ENCODE results near the gene PPP6R2. TPM values are rescaled to one million over a fixed set of nuclear protein-coding genes. Genes with fewer than 3 reads are reported as not detected.
"Not testable (repeated sequence)": the region's sequence is repeated elsewhere in the genome, so short reads cannot be mapped to it uniquely, and the experiment has no call there.

Gene PPP6R2
- total RNA-seq, 8 experiments from 2014 or later = 25.1 to 75.6 (median 40.4) TPM

GRCh38 chr22:50316114-50317065, 26.7 kb upstream of the PPP6R2 start:
- in situ Hi-C loops (cut with MboI; ENCODE audit: low pct_unique_long_range_greater_than_20kb in 2 of 9, low sequenced_read_pairs in 9 of 9, unreplicated experiment in 9 of 9) = no loop called here
- H3K4me3 ChIP-seq = no peak overlapping the region
- 87 to 100% (median 94%) methylated on average over 1 to 6 of the region's 45 CpGs; no CpG with 5 or more reads in 5 of the 10 experiments for WGBS, 10 experiments
- no peak for ATAC-seq (replicated peaks in 6 of 8)
- no peak overlapping the region for H3K27ac ChIP-seq
- peaks cover 16 to 18% of the 10 kb centered on the region in 2 donors for H3K4me1 ChIP-seq (replicated peaks in 1 of 2)

GRCh38 chr22:50317178-50317577, 25.9 kb upstream of the PPP6R2 start:
- peak in 1 of 8 experiments; percentile 56 for ATAC-seq (replicated peaks in 6 of 8)
- in situ Hi-C loops (cut with MboI; ENCODE audit: low pct_unique_long_range_greater_than_20kb in 2 of 9, low sequenced_read_pairs in 9 of 9, unreplicated experiment in 9 of 9) = no loop called here

DNA sequence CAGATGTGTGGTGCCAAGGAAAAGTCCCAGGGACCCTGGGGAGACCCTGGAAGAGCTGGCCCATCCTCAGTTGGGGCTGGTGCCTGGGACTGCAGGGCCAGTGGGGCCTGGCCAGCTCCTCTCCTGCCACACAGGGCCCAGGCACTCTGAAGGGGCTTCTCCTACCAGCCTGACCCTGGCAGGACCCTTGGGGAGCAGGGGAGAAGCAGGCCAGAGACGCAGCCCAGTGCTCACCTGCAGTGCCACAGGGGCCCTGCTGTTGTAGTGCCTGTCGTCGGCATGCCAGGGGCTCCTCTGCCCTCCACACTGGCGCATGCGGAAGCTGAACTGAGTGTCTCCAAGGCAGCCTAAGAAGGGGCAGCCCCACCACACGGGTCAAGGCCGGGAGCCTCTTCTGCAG, 25.5 kb upstream of the PPP6R2 start:
- WGBS, 10 experiments = 65 to 100% (median 80%) methylated on average over 1 to 4 of the region's 7 CpGs; no CpG with 5 or more reads in 7 of the 10 experiments
- Histone ChIP-seq H3K27ac (no peak overlapping the region), H3K4me1 (replicated peaks in 1 of 2) (peaks cover 16 to 18% of the 10 kb centered on the region in 2 donors), H3K4me3 (no peak overlapping the region)
- in situ Hi-C loops (cut with MboI; ENCODE audit: low pct_unique_long_range_greater_than_20kb in 2 of 9, low sequenced_read_pairs in 9 of 9, unreplicated experiment in 9 of 9) = no loop called here
- ATAC-seq (replicated peaks in 6 of 8) = no peak

More at GRCh38 chr22:50317178-50317577, 25.9 kb upstream of the PPP6R2 start:
- no CpG with 5 or more reads among the region's 9 CpGs for WGBS, 10 experiments
- Histone ChIP-seq H3K4me1 (replicated peaks in 1 of 2) (peaks cover 16 to 18% of the 10 kb centered on the region in 2 donors), H3K27ac (no peak overlapping the region), H3K4me3 (no peak overlapping the region)

DNA sequence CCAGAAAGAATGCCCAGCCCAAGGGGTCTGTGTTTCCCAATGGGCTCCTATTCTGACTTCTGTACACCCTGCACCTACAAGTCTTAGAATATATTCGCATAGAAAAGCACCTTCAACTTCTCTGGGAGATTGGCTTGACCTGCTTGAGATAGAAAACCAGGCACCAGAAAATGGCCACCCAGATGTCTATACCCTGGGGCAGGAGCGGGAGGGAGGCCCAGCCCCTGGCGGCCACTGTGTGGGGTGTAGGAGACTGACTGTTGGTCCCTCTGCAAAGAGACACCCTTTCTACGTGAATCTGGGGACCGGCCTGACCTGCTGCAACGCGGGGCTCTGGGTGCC, 24.8 kb upstream of the PPP6R2 start:
- WGBS, 10 experiments = 60 to 100% (median 90%) methylated on average over 1 to 3 of the region's 7 CpGs; no CpG with 5 or more reads in 5 of the 10 experiments
- H3K4me3 ChIP-seq = no peak overlapping the region
- no peak for ATAC-seq (replicated peaks in 6 of 8)
- H3K4me1 ChIP-seq (replicated peaks in 1 of 2) = peaks cover 16 to 18% of the 10 kb centered on the region in 2 donors
- no peak overlapping the region for H3K27ac ChIP-seq
- in situ Hi-C loops (cut with MboI; ENCODE audit: low pct_unique_long_range_greater_than_20kb in 2 of 9, low sequenced_read_pairs in 9 of 9, unreplicated experiment in 9 of 9) = no loop called here

GRCh38 chr22:50318698-50319411, 24.3 kb upstream of the PPP6R2 start:
- peaks cover 16 to 18% of the 10 kb centered on the region in 2 donors for H3K4me1 ChIP-seq (replicated peaks in 1 of 2)
- peak in 4 of 8 experiments; percentile 17 to 59 (median 37) for ATAC-seq (replicated peaks in 6 of 8)
- H3K27ac ChIP-seq = no peak overlapping the region
- WGBS, 10 experiments = 70 to 80% (median 72%) methylated on average over 4 to 5 of the region's 21 CpGs; no CpG with 5 or more reads in 7 of the 10 experiments
- in situ Hi-C loops (cut with MboI; ENCODE audit: low pct_unique_long_range_greater_than_20kb in 2 of 9, low sequenced_read_pairs in 9 of 9, unreplicated experiment in 9 of 9) = no loop called here
- H3K4me3 ChIP-seq = no peak overlapping the region

DNA sequence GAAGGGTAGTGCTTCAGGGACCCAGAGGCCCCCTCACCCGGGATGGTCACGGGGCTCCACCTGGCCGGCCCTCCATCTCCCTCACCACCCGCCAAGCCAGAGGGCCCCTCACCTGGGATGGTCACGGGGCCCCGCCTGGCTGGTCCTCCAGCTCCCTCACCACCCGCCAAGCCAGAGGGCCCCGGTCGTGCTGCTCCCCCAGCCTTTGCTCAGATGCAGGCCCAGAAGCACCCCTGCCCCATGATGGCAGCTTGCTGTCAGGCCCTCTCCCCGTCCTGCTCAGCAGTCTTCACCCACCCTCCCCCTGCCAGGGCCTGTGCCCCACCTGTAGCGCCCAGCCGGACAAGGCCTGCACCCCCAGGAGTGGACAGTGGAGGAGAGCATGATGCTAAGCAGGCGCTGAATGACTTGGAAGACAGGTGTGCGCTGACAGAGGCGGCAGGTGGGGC, 23.6 kb upstream of the PPP6R2 start:
- peaks cover 10 to 13% of the 10 kb centered on the region in 2 donors for H3K4me1 ChIP-seq (replicated peaks in 1 of 2)
- no peak overlapping the region for H3K27ac ChIP-seq
- no peak overlapping the region for H3K4me3 ChIP-seq
- peak in 2 of 8 experiments; percentile 7 to 21 for ATAC-seq (replicated peaks in 6 of 8)
- in situ Hi-C loops (cut with MboI; ENCODE audit: low pct_unique_long_range_greater_than_20kb in 2 of 9, low sequenced_read_pairs in 9 of 9, unreplicated experiment in 9 of 9) = no loop called here
- WGBS, 10 experiments = 100% methylated on average over 2 of the region's 15 CpGs; no CpG with 5 or more reads in 9 of the 10 experiments

GRCh38 chr22:50320116-50320515, 23.0 kb upstream of the PPP6R2 start:
- peaks cover 5 to 10% of the 10 kb centered on the region in 2 donors for H3K4me1 ChIP-seq (replicated peaks in 1 of 2)
- H3K4me3 ChIP-seq = no peak overlapping the region
- ATAC-seq (replicated peaks in 6 of 8) = no peak
- in situ Hi-C loops (cut with MboI; ENCODE audit: low pct_unique_long_range_greater_than_20kb in 2 of 9, low sequenced_read_pairs in 9 of 9, unreplicated experiment in 9 of 9) = loop anchor here in 2 of 9 experiments (10.0 kb wide), 2 partner anchors 45 to 55 kb away; partner anchors contain the start of genes MAPK11 (in 1 of the 2) and MAPK12 (in 1 of the 2)
- 60 to 100% (median 85%) methylated on average over 1 to 5 of the region's 8 CpGs; no CpG with 5 or more reads in 3 of the 10 experiments for WGBS, 10 experiments
- no peak overlapping the region for H3K27ac ChIP-seq

DNA sequence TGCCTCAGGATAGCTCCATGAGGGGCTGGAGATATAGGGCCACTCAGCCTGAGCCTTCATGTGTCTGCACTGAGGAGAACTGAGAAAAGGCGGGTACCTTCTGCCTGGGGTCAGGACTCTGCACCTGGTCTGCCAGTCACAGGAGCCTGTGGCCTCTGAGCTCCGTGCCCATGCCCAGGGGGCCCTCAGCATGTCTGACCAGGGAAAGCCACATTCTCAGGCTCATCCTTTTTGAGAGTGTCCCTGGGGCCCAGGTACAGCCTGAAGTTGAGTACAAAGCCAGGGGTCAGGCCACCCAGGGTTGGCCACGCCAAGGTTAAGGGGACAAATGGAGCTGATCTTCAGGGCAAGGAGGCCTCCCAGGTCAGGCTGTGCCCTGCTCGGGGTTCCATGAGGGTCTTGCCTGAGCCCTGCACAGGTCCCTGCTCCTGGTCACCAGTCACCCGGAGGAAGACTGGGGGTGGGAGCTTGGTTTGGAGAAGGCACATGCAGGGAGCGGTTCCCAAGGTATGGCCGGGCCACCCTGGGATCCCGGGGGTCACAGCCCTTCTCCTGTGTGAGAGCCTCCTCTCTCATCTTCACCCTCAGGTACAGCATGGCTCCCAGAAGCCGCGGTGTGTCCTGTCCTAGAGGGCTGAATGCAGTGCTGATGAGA, 22.3 kb upstream of the PPP6R2 start:
- Histone ChIP-seq H3K27ac (no peak overlapping the region), H3K4me1 (replicated peaks in 1 of 2) (peaks cover 10 to 16% of the 10 kb centered on the region in 2 donors), H3K4me3 (no peak overlapping the region)
- WGBS, 10 experiments = 33 to 100% (median 90%) methylated on average over 1 to 3 of the region's 10 CpGs; no CpG with 5 or more reads in 4 of the 10 experiments
- in situ Hi-C loops (cut with MboI; ENCODE audit: low pct_unique_long_range_greater_than_20kb in 2 of 9, low sequenced_read_pairs in 9 of 9, unreplicated experiment in 9 of 9) = loop anchor here in 2 of 9 experiments (10.0 kb wide), 2 partner anchors 46 to 56 kb away; partner anchors contain the start of genes MAPK11 (in 1 of the 2) and MAPK12 (in 1 of the 2)
- no peak for ATAC-seq (replicated peaks in 6 of 8)

DNA sequence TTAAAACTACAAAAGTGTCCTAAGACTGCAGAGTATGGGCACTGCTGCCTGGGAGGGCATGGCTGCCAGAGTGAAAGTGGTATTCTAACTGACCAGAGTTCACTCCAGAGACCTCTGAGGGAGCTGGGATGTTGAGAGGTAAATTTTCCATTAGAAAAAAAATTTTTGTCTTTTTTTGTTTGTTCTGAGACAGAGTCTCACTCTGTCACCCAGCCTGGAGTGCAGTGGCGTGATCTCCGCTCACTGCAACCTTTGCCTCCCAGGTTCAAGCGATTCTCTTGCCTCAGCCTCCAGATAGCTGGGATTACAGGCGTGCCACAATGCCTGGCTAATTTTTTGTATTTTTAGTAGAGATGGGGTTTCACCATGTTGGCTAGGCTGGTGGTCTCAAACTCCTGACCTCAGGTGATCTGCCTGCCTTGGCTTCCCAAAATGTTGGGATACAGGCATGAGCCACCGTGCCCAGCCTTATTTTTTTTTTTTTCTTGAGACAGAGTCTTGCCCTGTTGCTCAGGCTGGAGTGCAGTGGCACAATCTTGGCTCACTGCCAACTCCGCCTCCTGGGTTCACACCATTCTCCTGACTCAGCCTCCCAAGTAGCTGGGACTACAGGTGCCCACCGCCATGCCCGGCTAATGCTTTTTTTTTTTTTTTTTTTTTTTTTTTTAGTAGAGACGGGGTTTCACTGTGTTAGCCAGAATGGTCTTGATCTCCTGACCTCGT, 20.6 kb upstream of the PPP6R2 start:
- WGBS, 10 experiments = 59 to 89% (median 85%) methylated on average over 1 to 6 of the region's 10 CpGs; no CpG with 5 or more reads in 4 of the 10 experiments

DNA sequence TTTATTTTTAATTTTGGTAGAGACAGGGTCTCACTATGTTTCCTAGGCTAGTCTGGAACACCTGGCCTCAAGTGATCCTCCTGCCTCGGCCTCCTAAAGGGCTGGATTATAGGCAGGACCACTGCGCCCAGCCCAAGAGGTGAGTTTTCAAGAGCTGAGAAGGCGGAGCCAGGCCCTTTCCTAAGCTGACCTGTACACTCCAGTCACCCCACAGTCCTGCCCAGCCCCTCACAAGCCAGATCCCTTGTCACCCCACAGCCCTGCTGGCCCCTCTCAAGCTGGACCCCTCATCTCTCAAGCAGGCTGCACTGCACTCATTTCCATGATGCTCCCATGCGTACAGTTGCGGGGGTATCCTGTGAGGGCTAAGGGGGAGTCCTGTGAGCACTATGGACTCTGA, 19.2 kb upstream of the PPP6R2 start:
- in situ Hi-C loops (cut with MboI; ENCODE audit: low pct_unique_long_range_greater_than_20kb in 2 of 9, low sequenced_read_pairs in 9 of 9, unreplicated experiment in 9 of 9) = loop anchor here in 2 of 9 experiments (10.0 kb wide), 2 partner anchors 49 to 59 kb away; partner anchors contain the start of genes MAPK11 (in 1 of the 2) and MAPK12 (in 1 of the 2)
- no peak for ATAC-seq (replicated peaks in 6 of 8)
- H3K4me3 ChIP-seq = no peak overlapping the region
- H3K27ac ChIP-seq = no peak overlapping the region
- WGBS, 10 experiments = no CpG with 5 or more reads among the region's 5 CpGs
- H3K4me1 ChIP-seq (replicated peaks in 1 of 2) = peaks cover 16 to 18% of the 10 kb centered on the region in 2 donors

More for the DNA sequence above, 20.6 kb upstream of the PPP6R2 start:
- in situ Hi-C loops (cut with MboI; ENCODE audit: low pct_unique_long_range_greater_than_20kb in 2 of 9, low sequenced_read_pairs in 9 of 9, unreplicated experiment in 9 of 9) = loop anchor here in 2 of 9 experiments (10.0 kb wide), 2 partner anchors 48 to 58 kb away; partner anchors contain the start of genes MAPK11 (in 1 of the 2) and MAPK12 (in 1 of the 2)
- H3K4me1 ChIP-seq (replicated peaks in 1 of 2) = peaks cover 13 to 17% of the 10 kb centered on the region in 2 donors
- not testable (repeated sequence) for ATAC-seq (replicated peaks in 6 of 8); H3K4me3 ChIP-seq; H3K27ac ChIP-seq

DNA sequence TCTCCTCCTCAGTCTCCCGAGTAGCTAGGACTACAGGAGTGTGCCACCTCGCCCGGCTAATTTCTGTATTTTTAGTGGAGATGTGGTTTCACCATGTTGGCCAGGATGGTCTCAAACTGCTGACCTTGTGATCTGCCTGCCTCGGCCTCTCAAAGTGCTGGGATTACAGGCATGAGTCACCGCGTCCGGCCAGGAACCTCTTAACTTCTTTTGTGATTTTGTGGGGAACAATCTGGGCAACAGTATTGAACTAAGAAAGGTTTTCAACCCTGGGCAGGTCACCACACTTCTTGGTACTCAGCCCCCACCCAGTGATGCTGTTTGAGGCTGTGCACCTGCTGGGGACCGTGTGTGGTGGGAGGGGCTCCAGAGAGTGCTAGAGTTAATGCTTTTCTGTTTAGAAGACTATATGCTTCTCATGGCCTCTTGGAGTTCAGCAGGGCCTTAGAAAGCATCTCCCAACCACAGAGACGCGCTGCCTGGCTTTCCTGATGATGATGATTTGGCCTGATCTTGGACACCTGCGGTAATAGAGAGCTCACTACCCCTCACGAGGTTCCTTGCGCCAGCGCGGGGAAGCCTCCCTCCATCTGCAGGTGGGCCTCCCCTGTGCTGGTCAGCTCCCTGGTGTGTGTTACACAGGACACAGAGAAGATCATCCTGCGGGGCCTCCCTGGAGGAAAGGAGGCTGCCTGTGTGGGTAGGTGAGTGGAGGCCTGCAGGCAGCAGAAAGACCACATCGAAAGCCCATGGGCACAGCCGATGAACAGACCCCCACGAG, 17.5 kb upstream of the PPP6R2 start:
- 40 to 93% (median 72%) methylated on average over 1 to 16 of the region's 19 CpGs; no CpG with 5 or more reads in 1 of the 10 experiments for WGBS, 10 experiments
- Histone ChIP-seq H3K4me3 (peak overlapping the region; percentile 59 to 89 (median 85)), H3K27ac (peak overlapping the region; percentile 60 to 94), H3K4me1 (replicated peaks in 1 of 2) (peaks cover 12 to 13% of the 10 kb centered on the region in 2 donors)
- no peak for ATAC-seq (replicated peaks in 6 of 8)
- in situ Hi-C loops (cut with MboI; ENCODE audit: low pct_unique_long_range_greater_than_20kb in 2 of 9, low sequenced_read_pairs in 9 of 9, unreplicated experiment in 9 of 9) = loop anchor here in 2 of 9 experiments (10.0 kb wide), 2 partner anchors 51 to 61 kb away; partner anchors contain the start of genes MAPK11 (in 1 of the 2) and MAPK12 (in 1 of the 2)
